HG03139 (cell line): ENCODE data around the gene CAMKMT.

Experiments used
- ATAC-seq: cut with Tn5 transposase; IDR thresholded peaks from one replicate; pipeline ENCODE4 v1.9.1; 2021; ENCODE audit not compliant: unreplicated experiment

CAMKMT gene

GRCh38 chr2:44361330-44362206, at the start of gene CAMKMT, which contains the start of gene PREPL:
Gene CAMKMT (plus strand): TSS chr2:44361947.
Gene PREPL (minus strand): TSS chr2:44361494. CDS start chr2:44346342, 15,152 bp downstream.
- peak; percentile 60 for ATAC-seq

- ATAC-seq, result no peak
Measured at GRCh38 chr2:44314362-44314761, 47.4 kb upstream of the CAMKMT start.

- ATAC-seq, result no peak
Measured at GRCh38 chr2:44315945-44316344, 45.8 kb upstream of the CAMKMT start.

GRCh38 chr2:44320832-44321231, 40.9 kb upstream of the CAMKMT start:
- no peak for ATAC-seq

- no peak for ATAC-seq
Measured at GRCh38 chr2:44321360-44321759, 40.4 kb upstream of the CAMKMT start.

- ATAC-seq, result no peak
Measured at GRCh38 chr2:44324971-44325426, 36.7 kb upstream of the CAMKMT start.

GRCh38 chr2:44325897-44326296, 35.9 kb upstream of the CAMKMT start:
- no peak for ATAC-seq

GRCh38 chr2:44326548-44327264, 35.0 kb upstream of the CAMKMT start:
- no peak for ATAC-seq

- no peak for ATAC-seq
Measured at GRCh38 chr2:44328750-44329149, 33.0 kb upstream of the CAMKMT start.

GRCh38 chr2:44329343-44329742, 32.4 kb upstream of the CAMKMT start:
- ATAC-seq, result no peak

- no peak for ATAC-seq
Measured at GRCh38 chr2:44330801-44331200, 30.9 kb upstream of the CAMKMT start.

- no peak for ATAC-seq
Measured at GRCh38 chr2:44333994-44334393, 27.8 kb upstream of the CAMKMT start.

- no peak for ATAC-seq
Measured at GRCh38 chr2:44335806-44336538, 25.8 kb upstream of the CAMKMT start.

GRCh38 chr2:44342854-44343253, 18.9 kb upstream of the CAMKMT start:
- no peak for ATAC-seq

GRCh38 chr2:44347526-44347925, 14.2 kb upstream of the CAMKMT start:
- no peak for ATAC-seq

GRCh38 chr2:44348400-44348799, 13.3 kb upstream of the CAMKMT start:
- ATAC-seq, result no peak

GRCh38 chr2:44349506-44349905, 12.2 kb upstream of the CAMKMT start:
- ATAC-seq, result no peak

GRCh38 chr2:44351088-44351487, 10.7 kb upstream of the CAMKMT start:
- no peak for ATAC-seq

- ATAC-seq, result no peak
Measured at GRCh38 chr2:44351676-44352075, 10.1 kb upstream of the CAMKMT start.

- ATAC-seq, result no peak
Measured at GRCh38 chr2:44352510-44352909, 9.2 kb upstream of the CAMKMT start.

- ATAC-seq, result no peak
Measured at GRCh38 chr2:44354761-44355160, 7.0 kb upstream of the CAMKMT start.
